ENCODE data around the gene RCN1. TPM values are rescaled to one million over a fixed set of nuclear protein-coding genes. Genes with fewer than 3 reads are reported as not detected.

The RCN1 gene
- total RNA-seq, result 313 and 451 TPM in 2 replicates

GRCh38 chr11:32090545-32091370 is at the start of gene RCN1:
RCN1 (plus strand) TSS chr11:32091074; CDS start chr11:32091197, 123 bp downstream.

Small RNAs within 50 kb of the gene (small RNA-seq; reads per million reads assigned to genes)
- gene RF00012, result not detected
